Spleen (tissue), 13 donors: ENCODE results near the gene PEX5. TPM values are rescaled to one million over a fixed set of nuclear protein-coding genes. Genes with fewer than 3 reads are reported as not detected.

ENCODE experiments used
- DNase-seq: peaks from one replicate; pipeline ENCODE4 v3.0.0-alpha.2; 2020
- H3K27ac ChIP-seq, 8 donors: fragments of 200-600 bp; sonication (generic) in 7 of 8; 1 replicate in 4 of 8; 2 replicates in 4 of 8; pipeline versions ENCODE4 v1.5.0 to v1.8.0; 2016 to 2021; ENCODE audit warnings: inconsistent platforms in 4 of 8, mild to moderate bottlenecking in 4 of 8, moderate library complexity in 1 of 8
- H3K27me3 ChIP-seq, 7 donors: fragments of 200-600 bp; sonication (generic) in 6 of 7; replicated peaks in 1 of 7; 1 replicate in 4 of 7; 2 replicates in 3 of 7; pipeline versions ENCODE4 v1.5.0 to v1.8.0; 2016 to 2021; ENCODE audit warnings: inconsistent platforms in 3 of 7, mild to moderate bottlenecking in 1 of 7
- H3K36me3 ChIP-seq, 6 donors: fragments of 200-600 bp; sonication (generic) in 5 of 6; 1 replicate in 4 of 6; 2 replicates in 2 of 6; pipeline versions ENCODE4 v1.5.0 to v1.8.0; 2016 to 2021; ENCODE audit warnings: inconsistent platforms in 2 of 6
- H3K4me1 ChIP-seq, 6 donors: fragments of 200-600 bp; sonication (generic) in 5 of 6; 1 replicate in 3 of 6; 2 replicates in 3 of 6; pipeline versions ENCODE4 v1.5.0 to v1.8.0; 2016 to 2021; ENCODE audit warnings: inconsistent platforms in 3 of 6
- H3K4me3 ChIP-seq, 8 donors: fragments of 200-600 bp; sonication (generic) in 7 of 8; 1 replicate in 4 of 8; 2 replicates in 4 of 8; pipeline versions ENCODE4 v1.5.0 to v1.8.0; 2016 to 2021; ENCODE audit warnings: inconsistent platforms in 4 of 8, mild to moderate bottlenecking in 4 of 8, moderate library complexity in 2 of 8
- H3K9me3 ChIP-seq, 8 donors: fragments of 200-600 bp; sonication (generic) in 7 of 8; 1 replicate in 4 of 8; 2 replicates in 4 of 8; pipeline versions ENCODE4 v1.5.0 to v1.8.0; 2016 to 2021; ENCODE audit warnings: inconsistent platforms in 4 of 8
- CTCF ChIP-seq, 11 experiments: fragments of 200-600 bp in 7 of 11; fragments of 450-650 bp in 4 of 11; sonication (generic) in 4 of 11; IDR thresholded peaks in 8 of 11; conservative IDR thresholded peaks in 3 of 11; 1 replicate in 7 of 11; 2 replicates in 4 of 11; pipeline versions ENCODE4 v1.4.0 to v1.8.0; 2016 to 2021; ENCODE audit warnings: antibody characterized with exemption in 11 of 11, inconsistent platforms in 4 of 11, mild to moderate bottlenecking in 1 of 11
- POLR2A ChIP-seq, 3 donors: fragments of 450-650 bp; IDR thresholded peaks; one replicate each; pipeline ENCODE4 v1.5.1; 2017; ENCODE audit warnings: antibody characterized with exemption in 3 of 3, mild to moderate bottlenecking in 1 of 3
- POLR2AphosphoS5 ChIP-seq, 3 donors: sonication (generic); formaldehyde crosslinking; IDR thresholded peaks; one replicate each; pipeline ENCODE4 v1.5.1; 2017; ENCODE audit warnings: antibody characterized with exemption in 3 of 3
- WGBS, 5 donors: extraction: QIAGEN DNeasy Blood & Tissue Kit in 3 of 5; methylation state at CpG; one replicate each; pipeline versions ENCODE4 v1.1.5 to v1.1.7; 2013 to 2018; 5-methylcytosine and 5-hydroxymethylcytosine counted together
- intact Hi-C: fragments of 100-400 bp; cut with DNase I; formaldehyde crosslinking; loops from one replicate; pipeline ENCODE4 v1.15.0; 2023; ENCODE audit warnings: low total_unique reads
- long read RNA-seq, 2 donors: transcript quantifications; one replicate each; lab custom pipeline, GENCODE V29; 2026
- polyA plus RNA-seq, 3 donors: library from polyadenylated mRNA; stranded (reverse); fragments of 200-250 nt; gene quantifications; one replicate each; pipeline ENCODE4 v1.2.1, GENCODE V29; 2013
- total RNA-seq, 7 donors: library from RNA; depleted of rRNA in 3 of 7; stranded (reverse); fragments of >200 nt in 3 of 7; fragmentation: NEBNext Ultra II Directional in 4 of 7; extraction: Animal tissue kit (Norgen Biotek cat#: 25700) in 4 of 7; gene quantifications; one replicate each; pipeline versions ENCODE4 v1.1.0 to v1.2.1, GENCODE V29; 2016 to 2021
- donor health status: healthy with polysubstance abuse.
- donor health status: DM: no; HTN: no; CAD: no; lungs with moderate emphysema.
- donor health status: DM: no; HTN: no; CAD: no.
- donor health status: Bipolar disorder and iron deficiency.
- donor health status: healthy.
- donor health status: DM: no; HTN: no; CAD: no.
- donor health status: DM: yes; HTN: yes; CAD: no.

The PEX5 gene
- total RNA-seq (10 to 100 TPM; 16.9 to 35.8 (median 25.5) TPM), polyA plus RNA-seq (10 to 100 TPM; 13.4 to 19.3 (median 14.4) TPM)
- long read RNA-seq, donor 1 = 0 reads
- long read RNA-seq, donor 2, partial matches to known transcripts = 0 of 2 reads
- long read RNA-seq, donor 2, other reads (novel, unspliced or antisense) = 0 of 2 reads

- intact Hi-C loops = no loop called here
- peak within 1 kb of the TSS; percentile 60 to 92 (median 80) for H3K4me3 ChIP-seq
Measured at GRCh38 chr12:7189398-7190267, at the start of gene PEX5. Gene PEX5 (plus strand): TSS chr12:7189686. CDS start chr12:7190378, 692 bp downstream.

GRCh38 chr12:7141351-7142005, 48.0 kb upstream of the PEX5 start:
- peak; percentile 28 for DNase-seq
- no peak overlapping the region for H3K4me3 ChIP-seq
- WGBS, 5 donors = 86 to 97% (median 91%) methylated on average over 6 to 7 of the region's 7 CpGs
- no peak overlapping the region for H3K27ac ChIP-seq
- peaks cover 0 to 92% (median 29%) of the 10 kb centered on the region in 6 donors for H3K36me3 ChIP-seq
- intact Hi-C loops = no loop called here
- H3K27me3 ChIP-seq = no peaks in the 10 kb centered on the region
- peaks cover 0 to 19% (median 3%) of the 10 kb centered on the region in 6 donors for H3K4me1 ChIP-seq
- TF ChIP-seq POLR2A (IDR thresholded peaks at IDR 0.05) (no peak), POLR2AphosphoS5 (IDR thresholded peaks at IDR 0.05) (peak in 1 of 3 donors; percentile 11)
- H3K9me3 ChIP-seq = no peaks in the 10 kb centered on the region

More at GRCh38 chr12:7189398-7190267, at the start of gene PEX5:
- H3K27ac ChIP-seq = peak within 1 kb of the TSS; percentile 80 to 95 (median 91)
- H3K27me3 ChIP-seq = no peaks in the 10 kb centered on the region
- DNase-seq = peak; percentile 97
- no peaks in the 10 kb centered on the region for H3K9me3 ChIP-seq
- 0 to 1% (median 1%) methylated on average over 20 to 68 of the region's 68 CpGs for WGBS, 5 donors
- TF ChIP-seq CTCF (IDR thresholded peaks at IDR 0.05 in 8 of 11, conservative IDR thresholded peaks at IDR 0.05 in 3 of 11) = peak in 3 of 11 experiments; percentile 18 to 43 (median 37)
- peak; percentile 79 to 85 (median 83) for TF ChIP-seq POLR2AphosphoS5 (IDR thresholded peaks at IDR 0.05)
- TF ChIP-seq POLR2A (IDR thresholded peaks at IDR 0.05) = no peak
- H3K4me1 ChIP-seq = peaks cover 16 to 46% (median 29%) of the 10 kb centered on the region in 6 donors
- peaks cover 0 to 27% (median 5%) of the 10 kb centered on the region in 6 donors for H3K36me3 ChIP-seq

- no peak overlapping the region for H3K27ac ChIP-seq
- 62 to 95% (median 78%) methylated on average over 5 of the region's 5 CpGs for WGBS, 5 donors
- H3K4me3 ChIP-seq = no peak overlapping the region
- no peaks in the 10 kb centered on the region for H3K27me3 ChIP-seq
- intact Hi-C loops = no loop called here
- DNase-seq = peak; percentile 72
- TF ChIP-seq POLR2AphosphoS5 (IDR thresholded peaks at IDR 0.05) = no peak
- TF ChIP-seq CTCF (IDR thresholded peaks at IDR 0.05 in 8 of 11, conservative IDR thresholded peaks at IDR 0.05 in 3 of 11) = peak; percentile 37 to 82 (median 68)
- H3K9me3 ChIP-seq = no peaks in the 10 kb centered on the region
- H3K4me1 ChIP-seq = peaks cover 0 to 19% (median 3%) of the 10 kb centered on the region in 6 donors
- peaks cover 0 to 92% (median 29%) of the 10 kb centered on the region in 6 donors for H3K36me3 ChIP-seq
Measured at GRCh38 chr12:7142056-7142644, 47.3 kb upstream of the PEX5 start.

GRCh38 chr12:7142809-7143465, 46.5 kb upstream of the PEX5 start:
- TF ChIP-seq POLR2AphosphoS5 (IDR thresholded peaks at IDR 0.05) = peak in 1 of 3 donors; percentile 13
- TF ChIP-seq CTCF (IDR thresholded peaks at IDR 0.05 in 8 of 11, conservative IDR thresholded peaks at IDR 0.05 in 3 of 11) = no peak

More at GRCh38 chr12:7142809-7143465, 46.5 kb upstream of the PEX5 start:
- H3K9me3 ChIP-seq = no peaks in the 10 kb centered on the region
- H3K27ac ChIP-seq = no peak overlapping the region
- no peaks in the 10 kb centered on the region for H3K27me3 ChIP-seq
- peak; percentile 60 for DNase-seq
- peaks cover 0 to 92% (median 29%) of the 10 kb centered on the region in 6 donors for H3K36me3 ChIP-seq
- 92 to 97% (median 94%) methylated on average over 18 of the region's 18 CpGs for WGBS, 5 donors
- H3K4me3 ChIP-seq = no peak overlapping the region
- peaks cover 0 to 12% (median 2%) of the 10 kb centered on the region in 6 donors for H3K4me1 ChIP-seq
- intact Hi-C loops = no loop called here
